ENCODE data around the gene CHODL. TPM values are rescaled to one million over a fixed set of nuclear protein-coding genes. Genes with fewer than 3 reads are reported as not detected.

CHODL gene
- total RNA-seq, 3 donors from 2014 or later (not counting 1 experiment from before 2014, with no cell fraction given), result 0.14 to 0.70 TPM; not detected in 1

DNA sequence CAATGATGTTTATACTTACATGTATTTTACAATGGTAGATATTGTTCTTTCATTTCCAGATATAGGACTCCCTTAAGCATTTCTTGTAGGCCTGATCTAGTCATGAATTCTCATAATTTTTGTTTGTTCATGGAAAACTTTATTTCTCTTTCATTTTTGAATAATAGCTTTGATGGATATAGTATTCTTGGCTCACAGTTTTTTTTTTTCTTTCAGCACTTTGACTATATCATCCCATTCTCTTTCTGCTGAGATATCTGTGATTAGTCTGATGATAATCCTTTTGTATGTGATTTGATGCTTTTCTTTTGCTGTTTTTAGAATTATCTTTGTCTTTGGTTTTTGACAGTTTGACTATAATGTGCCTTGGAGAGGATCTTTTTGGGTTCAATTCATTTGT lies 24.1 kb upstream of the CHODL start:
- no peaks in the 10 kb centered on the region for H3K27me3 ChIP-seq (ENCODE audit: control insufficient read depth, insufficient read depth, low read length)
- intact Hi-C loops (cut with micrococcal nuclease), result no loop called here
- H3K27ac ChIP-seq (ENCODE audit: low read length), result no peak overlapping the region
- no peak for DNase-seq
- H3K9me3 ChIP-seq (ENCODE audit: control insufficient read depth, insufficient read depth, low read length), result peaks cover 7% of the 10 kb centered on the region
- Mint-ChIP-seq H3K9me3 (peaks cover 3 to 6% of the 10 kb centered on the region in 2 donors), H3K4me3 (no peak overlapping the region), H3K4me1 (no peaks in the 10 kb centered on the region), H3K27ac (no peak overlapping the region), H3K36me3 (peaks cover 16% of the 10 kb centered on the region), H3K27me3 (ENCODE audit: low read depth in 2 of 2) (peaks cover 0 to 3% of the 10 kb centered on the region in 2 donors)
- H3K36me3 ChIP-seq (ENCODE audit: control insufficient read depth, insufficient read depth, low read length), result no peaks in the 10 kb centered on the region
- H3K4me1 ChIP-seq (ENCODE audit: control insufficient read depth, insufficient read depth, low read length), result no peaks in the 10 kb centered on the region
- TF ChIP-seq, protein P1, sequence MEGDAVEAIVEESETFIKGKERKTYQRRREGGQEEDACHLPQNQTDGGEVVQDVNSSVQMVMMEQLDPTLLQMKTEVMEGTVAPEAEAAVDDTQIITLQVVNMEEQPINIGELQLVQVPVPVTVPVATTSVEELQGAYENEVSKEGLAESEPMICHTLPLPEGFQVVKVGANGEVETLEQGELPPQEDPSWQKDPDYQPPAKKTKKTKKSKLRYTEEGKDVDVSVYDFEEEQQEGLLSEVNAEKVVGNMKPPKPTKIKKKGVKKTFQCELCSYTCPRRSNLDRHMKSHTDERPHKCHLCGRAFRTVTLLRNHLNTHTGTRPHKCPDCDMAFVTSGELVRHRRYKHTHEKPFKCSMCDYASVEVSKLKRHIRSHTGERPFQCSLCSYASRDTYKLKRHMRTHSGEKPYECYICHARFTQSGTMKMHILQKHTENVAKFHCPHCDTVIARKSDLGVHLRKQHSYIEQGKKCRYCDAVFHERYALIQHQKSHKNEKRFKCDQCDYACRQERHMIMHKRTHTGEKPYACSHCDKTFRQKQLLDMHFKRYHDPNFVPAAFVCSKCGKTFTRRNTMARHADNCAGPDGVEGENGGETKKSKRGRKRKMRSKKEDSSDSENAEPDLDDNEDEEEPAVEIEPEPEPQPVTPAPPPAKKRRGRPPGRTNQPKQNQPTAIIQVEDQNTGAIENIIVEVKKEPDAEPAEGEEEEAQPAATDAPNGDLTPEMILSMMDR (IDR thresholded peaks at IDR 0.05), result no peak
- H3K4me3 ChIP-seq (ENCODE audit: low read length), result no peak overlapping the region
- no peak for ATAC-seq

DNA sequence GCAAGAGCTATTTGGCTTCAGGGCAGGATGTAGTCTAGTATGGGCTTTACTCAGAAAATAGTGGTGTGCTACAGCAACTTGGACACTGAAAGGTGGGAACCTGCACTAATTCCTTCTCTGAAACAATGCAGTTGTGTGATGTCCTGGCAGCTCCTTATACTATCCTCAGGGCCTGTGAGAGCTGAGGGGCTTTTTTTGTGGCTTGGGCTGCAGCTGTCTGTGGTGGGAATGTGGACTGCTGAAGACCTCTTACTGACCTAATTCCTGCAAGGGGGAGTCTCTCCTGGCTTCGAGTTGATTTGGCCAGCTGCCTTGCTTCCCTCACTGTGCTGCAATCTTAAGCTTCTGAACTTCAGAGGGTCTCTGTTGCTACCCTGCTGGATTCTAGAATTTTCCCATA lies 22.3 kb upstream of the CHODL start:
- Mint-ChIP-seq H3K27me3 (ENCODE audit: low read depth in 2 of 2) (peaks cover 0 to 3% of the 10 kb centered on the region in 2 donors), H3K9me3 (peaks cover 3 to 6% of the 10 kb centered on the region in 2 donors), H3K36me3 (peaks cover 16% of the 10 kb centered on the region), H3K27ac (no peak overlapping the region), H3K4me1 (no peaks in the 10 kb centered on the region), H3K4me3 (no peak overlapping the region)
- intact Hi-C loops (cut with micrococcal nuclease), result no loop called here
- Histone ChIP-seq H3K36me3 (ENCODE audit: control insufficient read depth, insufficient read depth, low read length) (no peaks in the 10 kb centered on the region), H3K27me3 (ENCODE audit: control insufficient read depth, insufficient read depth, low read length) (no peaks in the 10 kb centered on the region), H3K27ac (ENCODE audit: low read length) (no peak overlapping the region), H3K4me3 (ENCODE audit: low read length) (no peak overlapping the region), H3K9me3 (ENCODE audit: control insufficient read depth, insufficient read depth, low read length) (peaks cover 7% of the 10 kb centered on the region), H3K4me1 (ENCODE audit: control insufficient read depth, insufficient read depth, low read length) (no peaks in the 10 kb centered on the region)
- TF ChIP-seq, protein P1 (IDR thresholded peaks at IDR 0.05), result no peak
- DNase-seq (no peak), ATAC-seq (no peak)
- WGBS (ENCODE audit: insufficient coverage), result 50% methylated on average over 1 of the region's 1 CpG

DNA sequence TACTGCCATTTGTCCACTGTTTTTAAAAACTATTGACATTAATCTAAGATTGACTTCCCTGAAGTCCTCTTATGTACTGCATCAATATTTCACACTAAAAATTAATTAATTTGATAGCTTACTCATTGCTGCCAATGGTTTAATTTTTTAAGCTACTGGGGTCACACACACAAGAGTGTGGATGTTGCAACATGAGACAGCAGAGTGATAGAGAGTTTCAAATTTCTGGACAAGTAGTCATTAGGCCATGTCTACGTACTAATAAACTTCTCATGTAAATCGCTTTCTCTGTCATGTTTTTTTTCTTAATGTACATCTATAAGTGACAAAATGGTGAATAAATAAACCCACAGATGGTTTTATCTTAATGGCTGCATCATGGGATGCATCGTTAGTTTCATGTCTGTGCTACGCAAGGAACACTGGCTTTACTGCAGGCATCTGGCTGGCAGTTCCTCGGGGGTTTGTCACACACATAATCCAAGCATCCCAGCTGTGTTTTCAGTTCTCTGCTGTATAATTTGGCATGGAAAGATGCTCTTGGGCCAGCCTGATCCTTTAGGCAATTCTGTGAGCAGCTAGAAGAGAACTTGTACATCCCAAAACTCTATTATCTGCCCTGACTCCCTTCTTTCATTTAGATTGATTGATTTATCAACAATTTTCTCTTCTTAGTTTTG lies 16.4 kb upstream of the CHODL start:
- Mint-ChIP-seq H3K4me3 (no peak overlapping the region), H3K27ac (no peak overlapping the region), H3K9me3 (no peaks in the 10 kb centered on the region), H3K36me3 (no peaks in the 10 kb centered on the region), H3K27me3 (ENCODE audit: low read depth in 2 of 2) (no peaks in the 10 kb centered on the region), H3K4me1 (no peaks in the 10 kb centered on the region)
- 92% methylated on average over 4 of the region's 5 CpGs for WGBS (ENCODE audit: insufficient coverage)
- H3K9me3 ChIP-seq (ENCODE audit: control insufficient read depth, insufficient read depth, low read length), result no peaks in the 10 kb centered on the region
- no peak overlapping the region for H3K4me3 ChIP-seq (ENCODE audit: low read length)
- intact Hi-C loops (cut with micrococcal nuclease), result no loop called here
- no peaks in the 10 kb centered on the region for H3K27me3 ChIP-seq (ENCODE audit: control insufficient read depth, insufficient read depth, low read length)
- no peak for DNase-seq
- H3K27ac ChIP-seq (ENCODE audit: low read length), result no peak overlapping the region
- no peaks in the 10 kb centered on the region for H3K36me3 ChIP-seq (ENCODE audit: control insufficient read depth, insufficient read depth, low read length)
- ATAC-seq, result no peak
- no peaks in the 10 kb centered on the region for H3K4me1 ChIP-seq (ENCODE audit: control insufficient read depth, insufficient read depth, low read length)
- TF ChIP-seq, protein P1 (IDR thresholded peaks at IDR 0.05), result no peak

DNA sequence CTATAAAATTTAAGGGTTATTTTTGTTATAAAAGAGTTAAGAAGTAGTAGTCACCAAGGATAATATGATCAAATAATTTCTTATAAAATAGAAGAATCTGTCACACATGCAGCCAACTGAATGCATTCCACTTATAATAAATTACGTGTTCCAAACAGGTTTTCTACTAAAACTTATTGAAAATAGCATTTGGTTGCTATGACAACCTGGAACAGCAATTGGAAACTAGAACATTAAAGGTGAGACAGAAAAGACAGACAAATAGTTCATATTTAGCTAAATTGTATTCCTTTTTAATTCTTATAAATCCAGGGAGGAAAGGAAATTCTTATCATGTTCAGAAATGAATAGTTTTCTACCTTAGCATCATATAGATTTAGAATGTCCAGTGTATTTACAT lies 9.1 kb upstream of the CHODL start:
- H3K27ac Mint-ChIP-seq, result no peak overlapping the region
- no peak overlapping the region for H3K4me3 ChIP-seq (ENCODE audit: low read length)
- intact Hi-C loops (cut with micrococcal nuclease), result no loop called here
- TF ChIP-seq, protein P1 (IDR thresholded peaks at IDR 0.05), result no peak
- H3K9me3 ChIP-seq (ENCODE audit: control insufficient read depth, insufficient read depth, low read length), result no peaks in the 10 kb centered on the region
- H3K36me3 ChIP-seq (ENCODE audit: control insufficient read depth, insufficient read depth, low read length), result no peaks in the 10 kb centered on the region
- peaks cover 0 to 2% of the 10 kb centered on the region in 2 donors for H3K9me3 Mint-ChIP-seq
- no peaks in the 10 kb centered on the region for H3K27me3 Mint-ChIP-seq (ENCODE audit: low read depth in 2 of 2)
- no peaks in the 10 kb centered on the region for H3K4me1 ChIP-seq (ENCODE audit: control insufficient read depth, insufficient read depth, low read length)
- no peak for ATAC-seq
- H3K27me3 ChIP-seq (ENCODE audit: control insufficient read depth, insufficient read depth, low read length), result no peaks in the 10 kb centered on the region
- no peak overlapping the region for H3K27ac ChIP-seq (ENCODE audit: low read length)
- H3K4me3 Mint-ChIP-seq, result no peak overlapping the region
- 80% methylated on average over 1 of the region's 1 CpG for WGBS (ENCODE audit: insufficient coverage)
- no peaks in the 10 kb centered on the region for H3K36me3 Mint-ChIP-seq
- DNase-seq, result no peak
- H3K4me1 Mint-ChIP-seq, result no peaks in the 10 kb centered on the region
